NAMALWA (cell line): ENCODE data around the gene RAB11FIP5.

Experiments
- DNase-seq: peaks from one replicate; pipeline ENCODE4 v3.0.0-alpha.2; 2015; ENCODE audit warnings: low spot score

RAB11FIP5 gene

GRCh38 chr2:73033142-73033765 lies 79.5 kb downstream of the RAB11FIP5 start:
- no peak for DNase-seq

GRCh38 chr2:73032702-73033097 lies 80.0 kb downstream of the RAB11FIP5 start:
- no peak for DNase-seq

GRCh38 chr2:73031725-73032701 lies 80.7 kb downstream of the RAB11FIP5 start:
- DNase-seq = no peak

GRCh38 chr2:73031095-73031678 lies 81.6 kb downstream of the RAB11FIP5 start:
- DNase-seq = no peak

DNA sequence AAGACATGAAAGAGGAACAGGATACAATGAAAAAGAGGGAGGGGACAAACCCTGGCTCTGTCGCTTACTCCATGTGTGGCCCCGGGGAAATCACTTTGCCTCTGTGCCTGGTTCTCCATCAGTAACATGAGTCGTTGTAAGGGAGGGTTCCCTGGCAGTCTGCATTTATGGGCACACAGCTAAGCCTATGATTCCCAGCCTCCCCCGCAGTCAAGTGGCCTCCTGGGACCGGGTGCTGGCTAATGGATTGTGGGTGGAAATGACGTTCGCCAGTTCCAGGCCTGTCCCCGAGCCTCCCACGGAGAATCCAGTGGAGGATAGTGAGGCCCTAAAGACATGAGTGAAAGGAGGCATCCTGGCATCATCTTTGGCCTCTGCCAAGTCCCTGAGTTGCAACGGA lies 83.9 kb downstream of the RAB11FIP5 start:
- no peak for DNase-seq

GRCh38 chr2:73027340-73027739 lies 85.4 kb downstream of the RAB11FIP5 start:
- no peak for DNase-seq

- no peak for DNase-seq
Measured at GRCh38 chr2:73023497-73023896, 89.3 kb downstream of the RAB11FIP5 start.
